Measurements from ENCODE around the gene SOX3.

The SOX3 gene

GRCh38 chrX:140492066-140492994 is 12.5 kb downstream of the SOX3 start:
- DNase-seq = no peak

- no peak for DNase-seq
Observed at GRCh38 chrX:140480765-140481164, 24.1 kb downstream of the SOX3 start.

GRCh38 chrX:140477987-140478386 is 26.9 kb downstream of the SOX3 start:
- DNase-seq = no peak

GRCh38 chrX:140475025-140475424 is 29.8 kb downstream of the SOX3 start:
- no peak for DNase-seq

- no peak for DNase-seq
Observed at GRCh38 chrX:140467211-140467610, 37.7 kb downstream of the SOX3 start.

Measured in activated CD4-positive, alpha-beta T cell treated with anti-CD3 and anti-CD28 coated beads, Interleukin-2, Interleukin-6, amounts not matched to agents 100 ng/mL and 50 ng/mL, durations not matched to agents 16 hours and 8 hours (primary cell).